ENCODE measurements around the gene MORF4L2.

DNA sequence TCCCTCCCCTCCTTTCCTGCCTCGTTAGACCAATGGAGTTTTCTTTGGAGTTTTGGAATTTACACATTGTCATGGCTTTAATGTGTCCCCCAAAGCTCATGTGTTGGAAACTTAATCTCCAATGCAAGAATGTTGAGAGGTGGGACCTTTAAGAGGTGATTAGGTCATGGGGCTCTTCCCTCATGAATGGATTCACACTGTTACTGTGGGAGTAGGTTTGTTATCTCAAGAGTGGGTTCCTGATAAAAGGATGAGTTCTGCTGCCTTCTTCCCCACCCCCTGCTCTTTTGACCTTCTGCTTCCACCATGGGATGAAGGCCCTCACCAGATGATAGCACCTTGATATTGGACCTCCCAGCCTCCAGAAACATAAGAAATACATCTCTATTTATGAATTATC lies 16.8 kb downstream of the MORF4L2 start:
- TF ChIP-seq, protein P1, sequence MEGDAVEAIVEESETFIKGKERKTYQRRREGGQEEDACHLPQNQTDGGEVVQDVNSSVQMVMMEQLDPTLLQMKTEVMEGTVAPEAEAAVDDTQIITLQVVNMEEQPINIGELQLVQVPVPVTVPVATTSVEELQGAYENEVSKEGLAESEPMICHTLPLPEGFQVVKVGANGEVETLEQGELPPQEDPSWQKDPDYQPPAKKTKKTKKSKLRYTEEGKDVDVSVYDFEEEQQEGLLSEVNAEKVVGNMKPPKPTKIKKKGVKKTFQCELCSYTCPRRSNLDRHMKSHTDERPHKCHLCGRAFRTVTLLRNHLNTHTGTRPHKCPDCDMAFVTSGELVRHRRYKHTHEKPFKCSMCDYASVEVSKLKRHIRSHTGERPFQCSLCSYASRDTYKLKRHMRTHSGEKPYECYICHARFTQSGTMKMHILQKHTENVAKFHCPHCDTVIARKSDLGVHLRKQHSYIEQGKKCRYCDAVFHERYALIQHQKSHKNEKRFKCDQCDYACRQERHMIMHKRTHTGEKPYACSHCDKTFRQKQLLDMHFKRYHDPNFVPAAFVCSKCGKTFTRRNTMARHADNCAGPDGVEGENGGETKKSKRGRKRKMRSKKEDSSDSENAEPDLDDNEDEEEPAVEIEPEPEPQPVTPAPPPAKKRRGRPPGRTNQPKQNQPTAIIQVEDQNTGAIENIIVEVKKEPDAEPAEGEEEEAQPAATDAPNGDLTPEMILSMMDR (conservative IDR thresholded peaks at IDR 0.05; ENCODE audit: low read length): no peak
- no peak for TF ChIP-seq EZH2phosphoT487 (IDR thresholded peaks at IDR 0.05; ENCODE audit: borderline replicate concordance, low read depth, low read length)

Data from OCI-LY7 (cell line).